Right ventricle myocardium superior (tissue), 1 donor: ENCODE data around the gene CPXM2. TPM values are rescaled to one million over a fixed set of nuclear protein-coding genes. Genes with fewer than 3 reads are reported as not detected.

Experiments used
- ATAC-seq: fragments of 200-7000 bp; cut with Tn5 transposase; one replicate; pipeline ENCODE4 v1.9.1; 2020; ENCODE audit warnings: mild to moderate bottlenecking; ENCODE audit not compliant: poor library complexity
- DNase-seq: peaks from one replicate; pipeline ENCODE4 v3.0.0-alpha.2; 2020
- intact Hi-C: fragments of 100-400 bp; cut with DNase I; formaldehyde crosslinking; loops from one replicate; pipeline ENCODE4 v1.11.2; 2022
- total RNA-seq: library from RNA; stranded (reverse); fragmentation: NEBNext Ultra II Directional; extraction: Animal tissue kit (Norgen Biotek cat#: 25700); gene quantifications from one replicate; pipeline ENCODE4 v1.2.1, GENCODE V29; 2021
- donor health status: DM: no; HTN: yes; CAD: no; lungs with severe emphysema.

CPXM2 gene
- total RNA-seq, 1 donor from 2014 or later, result 2.6 TPM

DNA sequence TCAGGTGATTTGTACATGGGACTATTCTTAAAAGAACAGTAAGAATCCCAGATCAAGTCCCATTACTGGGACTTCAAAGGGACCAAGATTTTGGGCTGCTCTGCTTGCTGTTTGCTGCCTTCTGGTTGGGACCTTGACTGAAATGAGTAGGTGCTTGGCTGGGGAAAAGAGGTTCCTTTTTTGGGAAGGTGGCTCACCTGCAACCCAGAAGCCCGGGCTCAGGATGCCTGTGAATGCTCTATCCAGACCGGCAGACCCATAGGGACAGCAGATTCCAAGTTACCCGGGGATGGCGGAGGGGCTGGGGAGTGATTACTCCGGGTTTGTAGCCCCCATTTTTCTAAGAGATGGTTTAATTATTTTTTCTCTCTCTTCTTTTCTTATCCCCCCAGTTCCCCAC lies 104.0 kb downstream of the CPXM2 start:
- no peak for ATAC-seq
- no peak for DNase-seq
- intact Hi-C loops, result no loop called here

DNA sequence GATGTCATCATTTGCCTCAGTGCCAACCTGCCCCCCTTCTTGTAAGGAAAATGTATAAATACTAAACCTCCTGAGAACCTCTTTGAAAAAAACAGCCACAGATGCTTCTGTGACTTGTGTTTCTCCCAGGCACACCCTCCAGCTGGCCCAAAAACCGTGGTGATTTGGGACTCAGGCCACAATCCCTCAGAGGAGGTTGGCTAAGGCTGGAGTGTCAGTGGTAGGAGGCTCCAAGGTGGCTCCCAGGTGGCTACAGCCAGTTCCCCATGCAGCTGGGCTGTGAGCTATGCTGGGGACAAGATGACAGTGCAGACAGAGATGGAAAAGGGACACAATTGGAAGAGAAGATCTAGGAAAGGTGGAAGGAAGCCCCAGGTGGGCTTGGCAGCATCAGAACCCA lies 104.7 kb downstream of the CPXM2 start:
- intact Hi-C loops, result no loop called here
- DNase-seq, result no peak
- ATAC-seq, result no peak

DNA sequence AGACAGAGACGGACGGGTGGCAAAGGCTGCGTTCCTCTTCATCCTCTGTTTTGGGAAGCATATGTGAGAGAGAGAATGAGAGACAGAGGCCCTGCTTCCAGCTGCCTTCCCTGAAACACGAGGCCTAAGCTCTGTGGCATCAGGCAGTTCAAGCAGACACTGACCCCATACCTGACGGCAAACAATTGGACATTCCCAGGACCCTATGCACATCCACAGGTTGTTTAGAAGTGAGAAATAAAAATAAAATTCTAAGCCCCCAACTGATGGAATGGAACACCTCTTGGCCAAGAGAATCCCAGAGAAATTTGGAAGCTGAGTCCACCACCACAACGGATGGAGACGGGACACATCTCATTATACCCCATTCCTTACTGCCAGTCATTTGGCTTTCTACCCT lies 105.3 kb downstream of the CPXM2 start:
- DNase-seq (no peak), ATAC-seq (no peak)
- intact Hi-C loops, result no loop called here

- DNase-seq (no peak), ATAC-seq (no peak)
- intact Hi-C loops, result no loop called here
These were observed 107.0 kb downstream of the CPXM2 start for GRCh38 chr10:123784646-123785045.

GRCh38 chr10:123784216-123784615 lies 107.4 kb downstream of the CPXM2 start:
- intact Hi-C loops, result no loop called here
- DNase-seq (no peak), ATAC-seq (no peak)

- intact Hi-C loops, result no loop called here
- ATAC-seq (no peak), DNase-seq (no peak)
These were observed 108.3 kb downstream of the CPXM2 start for GRCh38 chr10:123783296-123783695.

GRCh38 chr10:123782549-123782948 lies 109.1 kb downstream of the CPXM2 start:
- intact Hi-C loops, result no loop called here
- ATAC-seq, result no peak
- DNase-seq, result no peak

DNA sequence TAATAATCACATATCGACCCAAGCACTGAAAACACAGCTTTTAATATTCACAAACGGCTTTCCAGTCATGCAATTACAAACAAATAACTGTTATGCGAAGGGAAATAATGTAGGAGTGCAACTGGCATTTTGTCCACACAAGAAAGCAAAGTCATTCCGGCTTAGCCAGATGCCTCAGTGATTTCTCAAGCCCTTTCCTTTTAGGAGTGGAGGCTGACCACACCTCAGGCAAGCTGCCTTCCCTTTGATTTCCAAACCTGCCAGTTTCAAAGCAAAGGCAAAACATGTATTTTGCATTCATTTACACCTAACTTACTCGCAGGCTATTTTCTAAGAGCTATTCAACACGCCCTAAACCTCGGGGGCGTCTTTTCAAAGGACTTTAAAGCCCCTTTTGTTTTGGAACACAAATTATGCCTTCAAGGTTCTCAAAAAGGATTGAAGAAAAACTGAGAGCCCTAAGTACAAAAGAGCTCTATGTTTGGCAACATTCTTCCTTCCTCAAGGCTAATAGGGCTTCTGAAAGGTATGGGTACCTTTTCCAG lies 109.6 kb downstream of the CPXM2 start:
- intact Hi-C loops, result no loop called here
- ATAC-seq (no peak), DNase-seq (no peak)

GRCh38 chr10:123781324-123781900 lies 110.2 kb downstream of the CPXM2 start:
- ATAC-seq, result no peak
- intact Hi-C loops, result no loop called here
- no peak for DNase-seq

DNA sequence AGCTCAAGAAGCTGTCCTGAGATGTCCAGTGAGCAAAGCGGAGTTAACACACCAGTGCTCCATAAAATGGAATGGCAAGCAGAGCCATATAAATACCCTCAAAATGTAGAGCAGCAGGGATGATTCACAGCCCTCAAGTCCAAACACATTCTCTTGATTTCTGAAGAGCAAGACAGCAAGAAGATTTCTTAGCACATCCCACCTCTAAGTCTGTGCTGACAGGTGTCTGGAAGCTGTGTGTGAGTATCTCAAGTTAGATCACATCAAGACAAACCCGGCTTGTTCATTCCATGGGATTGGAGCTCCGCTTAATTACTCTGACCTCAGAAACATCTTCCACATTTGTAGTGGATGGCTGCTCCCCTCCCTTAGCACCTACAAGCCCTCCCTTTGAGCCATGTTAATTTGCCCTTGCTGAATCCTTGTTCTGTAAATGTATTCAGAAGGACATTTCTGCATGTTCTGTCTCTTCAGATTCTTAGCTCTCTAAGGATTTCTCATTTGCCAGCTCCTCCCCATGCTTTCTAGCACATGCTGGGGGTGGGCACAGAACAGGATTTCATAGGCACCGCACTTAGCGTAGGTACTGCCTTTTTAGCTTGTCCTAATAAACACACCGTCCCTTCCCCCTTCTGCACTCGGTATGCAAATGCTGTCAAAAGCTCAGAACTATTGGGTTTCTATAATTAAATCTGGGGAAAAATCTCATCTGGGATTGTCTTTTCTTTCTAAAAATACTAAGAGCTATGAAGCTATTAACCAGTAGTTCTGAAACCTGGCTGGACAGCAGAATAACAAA lies 112.7 kb downstream of the CPXM2 start:
- no peak for ATAC-seq
- no peak for DNase-seq
- intact Hi-C loops, result no loop called here

GRCh38 chr10:123777881-123778280 lies 113.7 kb downstream of the CPXM2 start:
- intact Hi-C loops, result no loop called here
- DNase-seq, result no peak
- ATAC-seq, result no peak

DNA sequence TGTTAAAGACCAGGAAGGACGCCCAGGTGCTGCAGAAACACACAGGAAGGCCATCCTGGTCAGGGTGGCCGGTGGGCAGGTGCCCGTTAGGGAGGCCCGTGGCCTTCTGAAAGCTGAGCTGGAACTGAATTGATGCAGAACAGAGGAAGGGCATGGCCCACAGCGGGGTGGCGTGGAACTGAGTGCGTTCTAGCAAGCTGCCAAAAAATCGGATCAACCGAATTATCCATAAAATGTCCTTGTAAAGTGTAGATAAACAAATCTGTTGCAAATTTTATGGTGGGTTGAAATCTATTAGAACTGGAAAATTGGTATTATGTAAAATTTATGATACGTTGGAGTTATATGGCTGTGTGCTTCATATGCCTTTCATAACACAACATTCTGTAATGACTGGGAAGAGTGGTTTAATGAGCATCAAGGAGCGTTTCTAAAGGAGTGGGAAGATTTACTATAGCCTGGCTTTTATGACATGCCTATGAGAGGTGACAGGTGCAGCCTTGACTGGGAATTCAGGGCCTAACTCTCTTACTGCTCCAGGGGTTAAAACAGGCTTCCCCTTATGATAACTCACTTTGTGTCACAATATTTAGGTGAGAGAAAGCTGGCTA lies 117.4 kb downstream of the CPXM2 start:
- no peak for ATAC-seq
- DNase-seq, result no peak
- intact Hi-C loops, result no loop called here

GRCh38 chr10:123772645-123773508 lies 118.7 kb downstream of the CPXM2 start:
- ATAC-seq (no peak), DNase-seq (no peak)

GRCh38 chr10:123771877-123772644 lies 119.5 kb downstream of the CPXM2 start:
- intact Hi-C loops, result no loop called here
- DNase-seq, result no peak
- ATAC-seq, result no peak

More at GRCh38 chr10:123772645-123773508, 118.7 kb downstream of the CPXM2 start:
- intact Hi-C loops, result no loop called here

GRCh38 chr10:123769647-123770046 lies 122.0 kb downstream of the CPXM2 start:
- intact Hi-C loops, result no loop called here
- ATAC-seq (no peak), DNase-seq (no peak)

DNA sequence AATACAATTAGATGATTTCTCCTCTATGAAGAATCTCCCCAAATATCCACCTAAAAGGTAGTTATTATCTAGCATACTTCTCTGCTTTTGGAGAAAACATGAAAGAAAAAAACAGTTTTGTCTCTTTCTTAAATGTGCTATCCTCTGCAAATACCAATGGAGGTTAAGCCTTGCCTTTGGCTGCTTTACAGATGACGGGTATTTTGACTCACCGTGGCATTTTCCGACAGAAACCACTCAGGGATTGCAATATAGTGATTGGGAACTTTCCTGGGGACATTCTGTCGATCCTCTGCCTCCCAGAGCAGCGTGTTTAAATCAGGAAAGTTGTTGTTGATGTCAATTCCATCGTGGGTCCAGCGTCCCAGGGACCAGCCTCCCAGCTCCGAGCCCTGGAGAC lies 124.8 kb downstream of the CPXM2 start:
- ATAC-seq (no peak), DNase-seq (no peak)
- intact Hi-C loops, result no loop called here

- DNase-seq, result no peak
- intact Hi-C loops, result no loop called here
- ATAC-seq, result no peak
These were observed 125.6 kb downstream of the CPXM2 start for GRCh38 chr10:123766012-123766411.

- intact Hi-C loops, result no loop called here
- ATAC-seq (no peak), DNase-seq (no peak)
These were observed 129.9 kb downstream of the CPXM2 start for GRCh38 chr10:123761666-123762230.
